Left lobe of liver (tissue), 2 donors: ENCODE measurements around the gene CAPZA3. TPM values are rescaled to one million over a fixed set of nuclear protein-coding genes. Genes with fewer than 3 reads are reported as not detected.
"Not testable (repeated sequence)": the region's sequence is repeated elsewhere in the genome, so short reads cannot be mapped to it uniquely, and the experiment has no call there.

Experiments
- ATAC-seq: fragments of 200-7000 bp; cut with Tn5 transposase; one replicate; pipeline ENCODE4 v1.9.1; 2020; ENCODE audit warnings: mild to moderate bottlenecking, moderate library complexity
- DNase-seq: peaks from one replicate; pipeline ENCODE4 v3.0.0-alpha.2; 2020; ENCODE audit warnings: low spot score
- total RNA-seq: library from RNA; stranded (reverse); gene quantifications from one replicate; pipeline ENCODE4 v1.2.1, GENCODE V29; 2021
- donor health status: DM: no; HTN: no; CAD: no; lungs with moderate emphysema.
- donor health status: DM: no; HTN: yes; CAD: no.

The CAPZA3 gene
- total RNA-seq, result 0.33 TPM

- ATAC-seq, result no peak
- no peak for DNase-seq
These were observed at the start of gene CAPZA3, which contains the start of gene PLCZ1 for GRCh38 chr12:18737819-18738218. Gene CAPZA3 (plus strand): TSS chr12:18738119. CDS start chr12:18738269, 150 bp downstream. Gene PLCZ1 (minus strand): TSS chr12:18738012. CDS start chr12:18737371, 641 bp downstream.

- no peak for ATAC-seq
- DNase-seq, result no peak
These were observed 48.1 kb upstream of the CAPZA3 start for GRCh38 chr12:18689771-18690170.

- no peak for ATAC-seq
- DNase-seq, result no peak
These were observed 47.3 kb upstream of the CAPZA3 start for GRCh38 chr12:18690653-18691052.

- not testable (repeated sequence) for DNase-seq, ATAC-seq
These were observed 43.9 kb upstream of the CAPZA3 start for GRCh38 chr12:18693986-18694385.

GRCh38 chr12:18696971-18697602 lies 40.8 kb upstream of the CAPZA3 start:
- ATAC-seq (no peak), DNase-seq (no peak)

- ATAC-seq, result no peak
These were observed 37.6 kb upstream of the CAPZA3 start for GRCh38 chr12:18700271-18700670.

GRCh38 chr12:18703321-18703720 lies 34.6 kb upstream of the CAPZA3 start:
- no peak for ATAC-seq
- no peak for DNase-seq

More at GRCh38 chr12:18700271-18700670, 37.6 kb upstream of the CAPZA3 start:
- no peak for DNase-seq

- DNase-seq, result no peak
- no peak for ATAC-seq
These were observed 34.0 kb upstream of the CAPZA3 start for GRCh38 chr12:18703911-18704310.

GRCh38 chr12:18706798-18707197 lies 31.1 kb upstream of the CAPZA3 start:
- DNase-seq (no peak), ATAC-seq (no peak)

GRCh38 chr12:18716236-18716635 lies 21.7 kb upstream of the CAPZA3 start:
- ATAC-seq (no peak), DNase-seq (no peak)

- DNase-seq (no peak), ATAC-seq (no peak)
These were observed 19.5 kb upstream of the CAPZA3 start for GRCh38 chr12:18718462-18718861.

- ATAC-seq (no peak), DNase-seq (no peak)
These were observed 17.9 kb upstream of the CAPZA3 start for GRCh38 chr12:18719922-18720510.

GRCh38 chr12:18720690-18721089 lies 17.2 kb upstream of the CAPZA3 start:
- no peak for ATAC-seq
- no peak for DNase-seq

- DNase-seq, result no peak
- no peak for ATAC-seq
These were observed 16.5 kb upstream of the CAPZA3 start for GRCh38 chr12:18721452-18721851.

- DNase-seq, result no peak
- ATAC-seq, result no peak
These were observed 14.2 kb upstream of the CAPZA3 start for GRCh38 chr12:18723752-18724151.

- DNase-seq (no peak), ATAC-seq (no peak)
These were observed 6.8 kb upstream of the CAPZA3 start for GRCh38 chr12:18731156-18731555.

GRCh38 chr12:18747895-18748294 lies 10.0 kb downstream of the CAPZA3 start:
- no peak for ATAC-seq
- no peak for DNase-seq

- DNase-seq (no peak), ATAC-seq (no peak)
These were observed 11.6 kb downstream of the CAPZA3 start for GRCh38 chr12:18749386-18749957.

- DNase-seq, result no peak
- peak; percentile 50 for ATAC-seq
These were observed 12.2 kb downstream of the CAPZA3 start for GRCh38 chr12:18750085-18750484.

GRCh38 chr12:18751866-18752265 lies 13.9 kb downstream of the CAPZA3 start:
- DNase-seq (no peak), ATAC-seq (peak; percentile 45)

- ATAC-seq, result no peak
- DNase-seq, result no peak
These were observed 14.5 kb downstream of the CAPZA3 start for GRCh38 chr12:18752280-18752920.

GRCh38 chr12:18752947-18753346 lies 15.0 kb downstream of the CAPZA3 start:
- ATAC-seq, result no peak

More at GRCh38 chr12:18752947-18753346, 15.0 kb downstream of the CAPZA3 start:
- no peak for DNase-seq
